ENCODE results near the gene NELL2.

The NELL2 gene

DNA sequence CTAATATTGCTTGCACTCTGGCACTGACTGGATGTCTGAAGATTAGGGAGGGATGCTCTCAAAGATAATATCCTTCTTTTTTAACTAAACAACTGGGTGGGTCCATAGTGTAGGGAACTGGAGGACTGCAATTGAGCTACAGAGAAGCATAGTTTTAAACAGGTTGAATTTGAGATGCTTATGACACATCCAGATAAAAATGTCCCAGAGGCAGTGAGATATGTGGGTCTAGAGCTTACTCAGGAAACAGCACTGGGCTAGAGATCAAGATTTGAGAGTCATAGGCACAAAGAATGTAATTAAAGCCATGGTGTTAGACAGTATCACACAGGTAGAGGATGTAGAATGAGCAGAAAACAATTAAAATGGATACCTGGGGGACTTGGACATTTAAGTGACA is 198.4 kb downstream of the NELL2 start:
- DNase-seq: no peak

- DNase-seq: no peak
These were observed 201.2 kb downstream of the NELL2 start for GRCh38 chr12:44674875-44675274.

DNA sequence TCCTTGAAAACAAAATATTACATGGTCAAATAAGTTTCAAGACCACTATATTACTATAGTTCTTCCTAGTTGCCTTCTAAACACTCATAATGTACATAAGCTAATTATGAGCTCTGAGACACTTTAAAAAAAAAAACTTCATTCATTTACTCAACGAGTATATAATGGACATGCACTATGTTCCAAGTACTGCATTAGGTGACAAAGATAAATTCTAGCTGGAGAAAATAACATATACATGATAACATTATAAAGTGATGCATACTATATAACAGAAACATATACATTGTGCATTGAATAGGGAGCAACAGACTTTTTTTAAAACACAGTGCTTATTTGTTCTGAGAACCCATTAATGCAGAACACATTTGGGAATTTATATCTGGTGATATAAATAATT is 202.3 kb downstream of the NELL2 start:
- DNase-seq: no peak

DNA sequence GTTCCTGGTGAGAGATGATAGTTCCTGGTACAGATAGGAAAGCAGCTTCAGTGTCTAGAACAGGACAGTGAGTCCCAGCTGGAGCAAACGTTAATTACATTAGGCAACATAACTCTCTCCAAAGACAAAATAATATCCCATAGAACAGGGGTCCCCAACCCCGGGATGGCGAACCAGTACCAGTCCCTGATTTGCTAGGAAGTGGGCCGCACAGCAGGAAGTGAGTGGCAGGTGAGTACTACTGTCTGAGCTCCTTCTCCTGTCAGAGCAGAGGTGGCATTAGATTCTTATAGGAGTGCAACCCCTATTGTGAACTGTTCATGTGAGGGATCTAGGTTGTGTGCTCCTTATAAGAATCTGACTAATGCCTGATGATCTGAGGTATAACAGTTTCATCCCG is 204.1 kb downstream of the NELL2 start:
- DNase-seq: no peak

DNA sequence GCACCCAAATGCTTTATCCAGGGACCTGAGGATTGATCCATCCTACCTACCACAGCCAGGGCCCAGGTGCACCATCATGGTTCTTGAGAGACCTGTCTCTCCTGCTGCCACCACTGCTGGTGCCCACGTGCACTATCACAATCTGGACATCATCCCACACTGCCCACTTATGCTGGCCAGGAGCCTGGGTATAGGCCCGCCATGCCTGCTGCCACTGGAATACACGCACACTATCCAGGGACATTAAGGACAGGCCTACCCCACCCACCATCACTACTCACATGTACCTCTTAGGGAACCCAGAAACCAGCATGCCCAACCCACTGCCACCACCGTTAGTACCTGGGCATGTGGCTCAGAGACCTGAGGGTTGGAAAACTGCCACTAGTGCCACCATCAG is 207.7 kb downstream of the NELL2 start:
- no peak for DNase-seq

GRCh38 chr12:44667461-44667860 is 208.7 kb downstream of the NELL2 start:
- DNase-seq: no peak

DNA sequence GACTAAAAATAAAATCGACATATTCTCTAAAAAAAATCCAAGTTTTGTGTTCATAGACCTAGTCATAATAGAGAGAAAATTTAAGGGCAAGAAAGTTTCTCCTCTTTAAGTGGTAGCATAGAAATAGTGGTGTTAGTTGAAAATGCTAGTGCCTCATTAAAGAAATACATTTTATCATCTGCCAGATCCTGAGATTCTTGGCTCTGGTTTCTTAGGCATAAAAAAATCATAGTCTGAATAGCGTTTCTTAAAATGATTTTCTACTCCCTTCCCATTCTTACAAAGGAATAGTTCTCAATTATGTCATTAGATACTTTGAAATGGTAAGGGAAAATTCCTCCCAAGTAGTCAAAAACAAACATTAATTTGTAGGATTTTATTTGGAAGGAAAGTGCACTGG is 212.8 kb downstream of the NELL2 start:
- no peak for DNase-seq

DNA sequence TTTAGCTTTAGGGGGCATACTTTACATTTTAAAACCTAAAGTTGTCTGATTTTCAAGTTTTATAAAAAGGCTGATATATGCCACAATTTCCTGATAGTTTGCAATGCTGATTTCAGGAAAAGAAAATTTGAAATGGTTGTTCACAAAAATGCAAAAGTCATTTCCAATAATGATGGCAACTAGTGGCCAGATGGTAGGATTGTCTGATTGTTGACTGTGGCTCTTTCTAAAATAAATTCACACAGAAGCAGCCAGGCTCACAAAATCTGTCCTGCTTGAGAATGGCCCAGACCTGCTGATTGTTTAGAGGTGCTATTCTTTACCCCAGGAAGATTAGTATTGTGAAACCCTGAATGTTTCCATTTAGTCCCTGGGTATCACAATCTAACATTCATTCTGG is 220.3 kb downstream of the NELL2 start:
- no peak for DNase-seq

GRCh38 chr12:44654646-44655639 is 221.2 kb downstream of the NELL2 start:
- DNase-seq: no peak

DNA sequence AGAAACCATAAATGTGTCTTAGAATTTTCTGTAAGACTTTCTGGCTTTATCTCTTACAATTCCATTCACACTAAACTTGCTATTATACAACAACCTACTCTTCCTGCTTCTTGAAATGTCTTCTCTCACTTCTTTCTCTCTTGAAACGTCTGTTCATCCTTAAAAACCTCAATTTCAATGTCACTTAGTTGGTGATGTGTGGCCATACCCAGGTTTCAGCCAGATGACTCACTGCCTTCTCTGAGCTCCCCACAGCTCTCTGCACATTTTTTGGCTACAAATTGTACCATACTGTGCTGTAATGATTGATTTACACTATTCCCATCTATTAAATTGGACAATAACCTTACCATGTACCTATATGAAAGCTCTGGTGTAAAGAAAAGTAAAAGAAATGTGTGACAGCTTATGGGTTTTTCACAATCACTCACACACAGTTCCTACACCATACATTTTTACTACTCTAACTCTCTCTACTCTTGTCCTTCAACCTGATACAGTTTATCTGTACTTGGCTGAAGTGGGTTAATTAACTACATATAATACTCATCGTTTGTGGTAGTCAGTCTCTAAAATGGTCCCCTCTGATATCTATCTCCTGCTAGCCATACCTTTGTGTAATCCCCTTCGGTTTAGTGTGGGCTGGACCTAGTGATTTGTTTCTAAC is 222.1 kb downstream of the NELL2 start:
- DNase-seq: no peak

GRCh38 chr12:44649693-44650092 is 226.4 kb downstream of the NELL2 start:
- no peak for DNase-seq

- DNase-seq: no peak
These were observed 228.0 kb downstream of the NELL2 start for GRCh38 chr12:44647917-44648690.

DNA sequence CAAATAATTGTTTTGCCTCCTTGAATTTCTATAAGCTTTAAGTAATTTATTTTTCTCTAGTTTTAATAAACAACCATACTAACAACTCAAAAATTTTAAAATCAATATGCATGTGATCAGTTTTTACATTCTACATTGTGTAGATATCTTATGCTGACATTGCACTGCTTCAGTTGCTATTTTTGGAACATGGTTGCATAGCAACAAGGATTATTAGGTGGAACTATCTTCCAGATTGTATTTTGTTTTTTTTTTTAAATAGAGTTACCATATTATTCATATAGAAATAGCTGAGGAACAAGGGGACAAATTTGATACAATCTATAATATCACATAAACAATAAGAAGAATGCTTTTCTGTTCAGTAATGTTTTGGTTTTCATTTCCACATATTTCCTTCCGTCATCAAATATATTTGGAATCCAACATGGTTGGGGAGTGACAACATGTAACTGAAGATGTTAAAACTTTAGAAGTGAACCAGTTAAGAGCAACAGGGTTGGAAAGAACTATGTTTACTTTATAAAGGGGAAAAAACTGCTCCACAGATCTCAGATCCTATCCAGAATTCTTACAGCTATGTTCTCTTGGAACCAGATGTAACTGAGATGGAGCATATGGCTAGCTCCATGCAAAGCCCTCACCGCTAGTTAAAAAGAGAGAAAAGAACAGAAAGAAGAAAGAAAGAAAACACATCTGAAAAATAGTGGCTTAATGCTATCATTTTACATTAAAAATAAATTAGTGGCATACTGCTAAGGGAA is 235.5 kb downstream of the NELL2 start:
- DNase-seq: no peak

- DNase-seq: no peak
These were observed 238.2 kb downstream of the NELL2 start for GRCh38 chr12:44637875-44638274.

- no peak for DNase-seq
These were observed 247.9 kb downstream of the NELL2 start for GRCh38 chr12:44628180-44628579.

- no peak for DNase-seq
These were observed 248.5 kb downstream of the NELL2 start for GRCh38 chr12:44627387-44628166.

- DNase-seq: no peak
These were observed 249.2 kb downstream of the NELL2 start for GRCh38 chr12:44626883-44627282.

DNA sequence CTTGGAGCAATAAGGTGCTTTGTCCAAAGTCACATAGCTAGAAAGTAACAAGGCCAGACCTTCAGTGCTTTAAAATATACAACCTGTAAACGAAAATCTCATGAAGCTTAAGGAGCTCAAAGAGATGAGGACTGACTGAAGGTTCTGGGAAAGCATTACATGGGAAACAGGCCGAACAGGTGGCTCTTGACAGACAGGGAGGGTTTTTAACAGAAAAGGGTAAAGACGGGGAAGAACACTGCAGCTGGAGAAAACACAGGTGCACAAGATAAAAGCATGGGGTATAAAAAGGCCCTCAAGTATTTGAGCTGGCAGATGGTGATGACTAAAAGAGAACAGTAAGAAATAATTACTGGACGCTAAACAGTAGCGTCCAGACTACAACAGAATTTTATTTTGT is 257.2 kb downstream of the NELL2 start:
- no peak for DNase-seq

DNA sequence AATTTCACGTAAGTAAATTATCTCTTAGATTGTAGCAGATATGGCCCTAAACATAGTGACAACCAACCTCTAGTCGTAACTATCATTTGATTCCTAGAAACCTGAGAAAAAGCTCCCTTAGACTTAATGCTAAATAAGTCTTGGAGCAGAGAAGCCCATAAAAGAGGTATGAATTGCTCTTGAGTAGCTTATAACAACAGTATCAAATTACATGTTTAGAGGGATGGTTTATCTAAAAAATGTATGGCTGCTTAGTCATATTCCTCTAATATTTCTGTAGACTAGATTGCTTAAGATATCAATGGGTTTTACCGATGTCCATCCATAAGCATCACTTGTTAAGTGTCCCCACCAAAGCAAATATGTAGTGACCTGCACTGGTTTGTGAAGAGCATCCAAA is 259.7 kb downstream of the NELL2 start:
- DNase-seq: no peak

DNA sequence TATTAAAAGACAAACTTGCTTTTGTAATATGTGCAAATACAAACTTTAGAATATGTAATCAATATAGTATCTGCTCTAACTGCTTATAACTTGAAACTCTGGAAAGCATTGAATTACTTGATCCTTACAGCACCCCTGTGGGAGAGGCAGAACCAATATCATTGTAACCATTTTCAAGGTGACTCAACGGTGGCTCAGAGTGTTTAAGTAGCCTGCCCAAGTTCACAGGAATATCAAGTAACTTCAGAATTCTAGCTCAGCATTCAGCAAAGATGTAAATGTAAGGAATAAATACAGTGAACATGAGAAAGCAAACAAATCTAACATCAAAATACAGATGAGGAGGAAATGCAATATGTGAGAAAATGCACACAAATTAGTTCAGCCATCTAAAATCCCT is 264.6 kb downstream of the NELL2 start:
- no peak for DNase-seq

DNA sequence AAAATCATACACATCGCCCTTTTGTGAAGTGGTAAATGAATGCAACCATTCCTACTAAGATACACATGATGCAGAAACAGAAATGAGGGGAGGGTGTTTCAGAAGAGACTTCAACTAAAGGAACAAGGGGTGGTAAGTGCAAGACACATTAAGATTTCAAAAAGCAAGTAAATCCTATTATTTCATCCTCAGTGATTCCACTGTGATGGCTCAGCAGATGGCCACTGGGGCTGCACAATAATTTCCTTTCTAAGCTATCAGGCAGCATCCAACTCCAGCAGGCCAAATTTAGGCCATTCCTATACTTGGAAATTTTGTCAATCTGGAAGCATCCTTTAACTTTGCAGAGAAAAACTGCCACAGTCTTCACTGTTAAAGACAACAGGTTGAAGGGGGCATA is 272.4 kb downstream of the NELL2 start:
- no peak for DNase-seq

- DNase-seq: no peak
These were observed 283.5 kb downstream of the NELL2 start for GRCh38 chr12:44592626-44593025.

All from T-helper 1 cell (primary cell).